ENCODE data around the gene GSTM3.
"Not testable (repeated sequence)": the region's sequence is repeated elsewhere in the genome, so short reads cannot be mapped to it uniquely, and the experiment has no call there.

GSTM3 gene

DNA sequence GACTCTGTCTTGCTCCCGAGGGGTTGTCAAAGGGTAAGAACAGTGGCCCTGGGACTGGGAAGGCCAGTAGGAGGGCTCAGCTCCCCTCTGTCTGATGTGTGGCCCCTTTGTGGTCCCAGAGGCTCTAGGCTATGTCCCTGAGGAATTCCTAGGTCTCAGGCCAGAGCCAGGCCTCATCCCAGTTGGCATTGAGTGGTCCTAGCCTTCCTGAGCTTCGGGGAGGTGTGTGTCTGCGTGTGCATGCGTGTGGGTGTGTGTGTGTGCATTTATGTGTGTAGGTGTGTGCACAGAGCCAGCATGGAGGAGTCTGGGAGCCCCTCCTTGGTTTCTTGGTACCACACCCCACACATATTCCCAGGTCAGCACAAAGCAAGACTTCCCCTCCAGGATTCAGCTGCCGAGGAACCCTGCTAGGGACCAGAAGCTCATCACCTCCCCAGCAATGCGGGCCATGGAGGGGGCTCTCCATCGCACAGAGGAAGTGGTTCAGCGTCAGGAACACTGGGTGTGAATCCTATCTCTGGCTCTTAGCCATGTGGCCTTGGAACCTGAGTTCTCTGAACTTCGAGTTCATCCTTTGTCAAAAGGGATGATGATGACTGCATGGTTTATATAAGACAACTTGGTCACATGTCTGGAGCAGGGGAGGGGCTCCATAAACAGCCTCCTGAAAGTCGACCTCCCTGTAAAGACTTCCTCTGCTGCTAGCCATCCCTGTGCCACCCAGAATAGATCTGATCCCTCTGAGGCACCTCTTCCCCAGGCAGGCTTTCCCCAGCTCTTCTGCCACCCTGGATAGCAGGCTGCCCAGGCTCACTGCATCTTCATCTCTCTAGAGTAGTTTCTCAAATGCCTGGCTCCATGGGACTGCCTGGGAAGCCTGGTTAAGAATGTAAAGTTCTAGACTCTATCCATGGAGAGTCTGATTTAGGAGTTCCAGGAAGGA, 31.1 kb upstream of the GSTM3 start:
- Histone ChIP-seq H3K27ac (no peak overlapping the region), H3K36me3 (ENCODE audit: insufficient read depth, low read length) (no peaks in the 10 kb centered on the region), H3K9me3 (ENCODE audit: low read depth, low read length) (no peaks in the 10 kb centered on the region), H3K4me3 (no peak overlapping the region), H3K9ac (ENCODE audit: insufficient read length) (no peak overlapping the region)
- no peak for TF ChIP-seq FOXP2 (optimal IDR thresholded peaks at IDR 0.05; ENCODE audit: control extremely low read depth, extremely low read length, insufficient read depth)
- TF ChIP-seq POLR2AphosphoS5 (IDR thresholded peaks at IDR 0.05; ENCODE audit: borderline replicate concordance, low read depth, low read length): no peak
- TF ChIP-seq EZH2 (IDR thresholded peaks at IDR 0.05): no peak
- DNase-seq (ENCODE audit: low read depth, low spot score): no peak

DNA sequence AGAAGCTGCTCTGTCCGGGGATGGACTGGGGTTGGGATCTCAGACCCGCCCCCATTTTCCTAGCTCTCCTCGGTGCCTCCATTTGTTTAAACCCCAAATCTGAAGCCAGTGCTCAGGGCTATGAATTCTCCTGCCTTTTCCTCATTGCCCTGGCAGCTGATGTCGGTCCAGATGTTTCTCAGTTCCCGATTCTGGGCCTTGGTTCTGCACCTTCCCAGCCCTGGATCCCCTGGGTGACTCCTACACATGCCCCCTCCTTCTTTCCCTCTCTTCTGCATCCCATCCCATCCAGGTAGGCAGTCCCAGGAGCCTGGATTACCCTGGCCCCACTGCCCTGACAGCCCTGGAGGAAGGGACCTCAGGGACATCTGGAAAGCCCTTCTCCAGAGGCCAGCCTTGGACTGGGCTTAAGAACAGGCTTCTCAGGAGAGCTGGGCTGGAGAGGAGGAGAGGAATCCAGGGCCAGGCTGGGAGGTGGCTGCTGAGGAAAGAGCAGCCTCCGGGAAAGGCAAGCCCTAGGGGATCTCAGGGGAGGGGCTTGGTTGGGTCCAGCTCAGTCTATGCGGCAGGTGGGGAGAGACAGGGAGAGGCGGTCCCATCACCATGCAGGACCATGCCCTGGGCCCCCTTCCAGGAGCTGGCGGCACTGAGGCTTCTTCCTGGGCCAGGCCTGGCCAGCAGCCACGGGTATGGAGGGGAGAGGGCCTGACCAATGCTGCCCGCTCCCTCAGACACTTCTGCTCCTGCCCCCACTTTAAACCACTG, 29.7 kb upstream of the GSTM3 start:
- no peaks in the 10 kb centered on the region for H3K9me3 ChIP-seq (ENCODE audit: low read depth, low read length)
- no peaks in the 10 kb centered on the region for H3K36me3 ChIP-seq (ENCODE audit: insufficient read depth, low read length)
- no peak overlapping the region for H3K4me3 ChIP-seq
- no peak for TF ChIP-seq POLR2AphosphoS5 (IDR thresholded peaks at IDR 0.05; ENCODE audit: borderline replicate concordance, low read depth, low read length)
- no peak for TF ChIP-seq EZH2 (IDR thresholded peaks at IDR 0.05)
- TF ChIP-seq FOXP2 (optimal IDR thresholded peaks at IDR 0.05; ENCODE audit: control extremely low read depth, extremely low read length, insufficient read depth): no peak
- H3K9ac ChIP-seq (ENCODE audit: insufficient read length): no peak overlapping the region
- no peak overlapping the region for H3K27ac ChIP-seq
- no peak for DNase-seq (ENCODE audit: low read depth, low spot score)

DNA sequence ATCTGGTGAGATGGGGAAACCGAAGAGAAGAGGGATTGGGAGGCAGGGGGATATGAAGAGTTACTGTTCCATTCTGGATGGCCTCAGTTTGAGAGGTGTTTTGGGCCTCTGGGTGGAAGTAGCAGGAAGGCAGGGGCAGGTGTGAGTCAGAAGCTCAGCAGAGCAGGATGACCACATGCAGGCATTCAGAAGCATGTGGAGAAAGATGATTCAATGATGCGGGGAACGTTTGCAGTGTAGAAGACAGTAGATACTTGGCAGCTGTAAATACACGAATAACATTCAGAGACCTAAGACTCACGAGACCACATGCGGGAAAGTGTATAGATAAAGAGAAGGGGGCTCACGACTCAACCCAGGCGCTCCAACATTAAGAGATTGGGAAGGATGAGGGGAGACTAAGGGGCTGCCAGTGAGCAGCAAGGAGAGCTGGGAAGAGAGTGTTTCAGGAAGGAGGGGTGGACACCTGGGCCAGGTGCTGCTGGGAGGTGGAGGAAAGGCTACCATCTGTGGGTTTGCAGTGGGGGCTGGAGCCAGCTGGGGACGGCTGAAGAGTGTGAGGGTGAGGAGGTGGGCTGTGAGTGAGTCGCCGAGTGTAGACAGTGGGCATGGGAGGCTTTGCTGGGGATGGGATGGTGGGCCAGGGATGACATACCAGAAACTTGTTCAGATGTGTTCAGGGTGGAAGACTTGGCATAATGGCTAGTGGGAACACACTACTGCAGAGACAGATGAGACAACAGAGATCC, 28.7 kb upstream of the GSTM3 start:
- H3K27ac ChIP-seq: no peak overlapping the region
- no peak overlapping the region for H3K9ac ChIP-seq (ENCODE audit: insufficient read length)
- DNase-seq (ENCODE audit: low read depth, low spot score): no peak
- H3K4me3 ChIP-seq: no peak overlapping the region
- no peaks in the 10 kb centered on the region for H3K36me3 ChIP-seq (ENCODE audit: insufficient read depth, low read length)
- TF ChIP-seq FOXP2 (optimal IDR thresholded peaks at IDR 0.05; ENCODE audit: control extremely low read depth, extremely low read length, insufficient read depth) (no peak), EZH2 (IDR thresholded peaks at IDR 0.05) (no peak), POLR2AphosphoS5 (IDR thresholded peaks at IDR 0.05; ENCODE audit: borderline replicate concordance, low read depth, low read length) (no peak)
- H3K9me3 ChIP-seq (ENCODE audit: low read depth, low read length): no peaks in the 10 kb centered on the region

DNA sequence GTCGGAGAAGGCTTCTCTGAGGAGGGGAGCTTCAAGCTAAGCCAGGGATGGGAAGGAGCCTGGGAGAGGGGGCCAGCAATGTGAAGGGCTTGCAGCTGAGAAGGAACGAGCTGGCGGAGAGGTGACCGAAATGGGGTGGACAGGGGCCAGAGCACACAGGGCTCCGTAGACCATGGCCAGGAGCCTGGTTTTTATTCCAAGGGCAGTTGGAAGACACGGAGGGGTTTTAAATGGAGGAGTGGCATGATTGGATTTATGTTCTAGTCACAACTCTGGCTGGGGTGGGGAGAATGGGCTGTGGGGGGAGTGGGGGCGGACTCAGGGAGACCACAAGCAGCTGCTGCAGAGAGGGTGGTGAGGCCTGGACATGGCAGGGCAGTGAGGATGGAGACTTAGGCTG, 28.0 kb upstream of the GSTM3 start:
- Histone ChIP-seq H3K27ac (no peak overlapping the region), H3K9ac (ENCODE audit: insufficient read length) (no peak overlapping the region), H3K36me3 (ENCODE audit: insufficient read depth, low read length) (no peaks in the 10 kb centered on the region), H3K9me3 (ENCODE audit: low read depth, low read length) (no peaks in the 10 kb centered on the region), H3K4me3 (no peak overlapping the region)
- DNase-seq (ENCODE audit: low read depth, low spot score): no peak
- TF ChIP-seq EZH2 (IDR thresholded peaks at IDR 0.05) (no peak), POLR2AphosphoS5 (IDR thresholded peaks at IDR 0.05; ENCODE audit: borderline replicate concordance, low read depth, low read length) (no peak), FOXP2 (optimal IDR thresholded peaks at IDR 0.05; ENCODE audit: control extremely low read depth, extremely low read length, insufficient read depth) (no peak)

DNA sequence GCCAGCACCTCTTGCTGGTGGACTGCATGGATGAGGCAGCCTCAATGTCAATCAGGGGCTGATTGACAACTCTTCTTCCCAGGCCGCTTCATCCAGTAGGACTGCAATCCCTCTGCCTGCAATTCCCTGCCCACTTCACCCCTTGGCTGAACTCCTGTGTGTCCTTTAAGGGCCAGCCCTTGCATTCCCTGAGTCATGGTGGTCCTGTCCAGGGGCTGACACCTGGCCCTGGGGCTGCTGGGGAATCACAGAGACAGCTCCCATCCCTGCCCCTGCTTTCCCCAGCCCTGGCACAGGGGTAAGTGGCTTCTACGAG, 27.5 kb upstream of the GSTM3 start:
- Histone ChIP-seq H3K9me3 (ENCODE audit: low read depth, low read length) (no peaks in the 10 kb centered on the region), H3K36me3 (ENCODE audit: insufficient read depth, low read length) (no peaks in the 10 kb centered on the region), H3K9ac (ENCODE audit: insufficient read length) (no peak overlapping the region), H3K4me3 (no peak overlapping the region), H3K27ac (no peak overlapping the region)
- no peak for DNase-seq (ENCODE audit: low read depth, low spot score)
- TF ChIP-seq FOXP2 (optimal IDR thresholded peaks at IDR 0.05; ENCODE audit: control extremely low read depth, extremely low read length, insufficient read depth): no peak
- no peak for TF ChIP-seq POLR2AphosphoS5 (IDR thresholded peaks at IDR 0.05; ENCODE audit: borderline replicate concordance, low read depth, low read length)
- no peak for TF ChIP-seq EZH2 (IDR thresholded peaks at IDR 0.05)

DNA sequence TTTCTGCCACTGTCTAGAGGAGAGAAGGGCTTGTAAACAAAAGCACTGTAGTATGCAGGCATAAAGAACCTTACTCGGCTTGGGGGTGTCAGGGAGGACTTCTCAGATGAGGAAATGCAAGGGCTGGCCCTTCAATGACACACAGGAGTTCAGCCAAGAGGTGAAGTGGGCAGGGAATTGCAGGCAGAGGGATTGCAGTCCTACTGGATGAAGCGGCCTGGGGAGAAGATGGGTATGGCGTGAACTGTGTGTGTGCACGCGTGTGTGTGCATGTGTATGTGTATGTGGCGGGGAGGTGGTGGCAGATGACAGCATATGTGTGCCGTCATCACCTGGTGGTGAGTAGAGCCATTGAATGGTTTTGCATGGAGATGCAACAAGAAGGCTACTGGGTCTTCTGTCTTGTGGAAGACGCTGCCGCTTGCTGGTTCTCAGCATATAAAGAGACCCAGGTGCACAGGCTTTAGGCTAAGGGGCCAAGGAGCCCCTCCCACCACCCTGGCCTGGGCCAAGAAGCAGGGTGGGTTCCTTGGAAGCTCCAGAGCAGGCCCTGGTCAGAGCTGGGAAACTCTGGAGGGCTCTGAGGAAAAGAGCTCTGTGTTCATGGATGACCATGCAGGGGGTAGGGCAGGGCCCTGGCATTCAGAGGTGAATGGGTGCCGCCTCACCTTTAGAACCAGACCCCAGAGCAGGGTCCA, 26.9 kb upstream of the GSTM3 start:
- no peaks in the 10 kb centered on the region for H3K36me3 ChIP-seq (ENCODE audit: insufficient read depth, low read length)
- DNase-seq (ENCODE audit: low read depth, low spot score): no peak
- H3K9ac ChIP-seq (ENCODE audit: insufficient read length): no peak overlapping the region
- TF ChIP-seq POLR2AphosphoS5 (IDR thresholded peaks at IDR 0.05; ENCODE audit: borderline replicate concordance, low read depth, low read length) (no peak), EZH2 (IDR thresholded peaks at IDR 0.05) (no peak), FOXP2 (optimal IDR thresholded peaks at IDR 0.05; ENCODE audit: control extremely low read depth, extremely low read length, insufficient read depth) (no peak)
- H3K27ac ChIP-seq: no peak overlapping the region
- no peaks in the 10 kb centered on the region for H3K9me3 ChIP-seq (ENCODE audit: low read depth, low read length)
- no peak overlapping the region for H3K4me3 ChIP-seq

DNA sequence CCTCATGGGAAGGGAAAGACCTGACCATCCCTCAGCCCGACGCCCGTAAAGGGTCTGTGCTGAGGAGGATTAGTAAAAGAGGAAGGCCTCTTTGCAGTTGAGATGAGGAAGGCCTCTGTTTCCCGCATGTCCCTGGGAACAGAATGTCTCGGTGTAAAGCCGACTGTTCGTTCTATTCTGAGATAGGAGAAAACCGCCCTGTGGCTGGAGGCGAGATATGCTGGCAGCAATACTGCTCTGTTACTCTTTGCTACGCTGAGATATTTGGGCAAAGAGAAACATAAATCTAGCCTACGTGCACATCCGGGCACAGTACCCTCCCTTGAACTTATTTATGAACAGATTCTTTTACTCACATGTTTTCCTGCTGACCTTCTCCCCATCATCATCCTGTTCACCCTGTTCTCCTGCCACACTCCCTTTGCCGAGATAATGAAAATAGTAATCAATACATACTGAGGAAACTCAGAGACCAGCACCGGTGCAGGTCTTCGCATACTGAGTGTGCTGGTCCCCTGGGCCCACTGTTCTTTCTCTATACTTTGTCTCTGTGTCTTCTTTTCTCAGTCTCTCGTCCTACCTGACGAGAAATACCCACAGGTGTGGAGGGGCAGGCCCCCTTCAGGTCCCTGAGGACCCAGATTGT, 26.3 kb upstream of the GSTM3 start:
- not testable (repeated sequence) for DNase-seq (ENCODE audit: low read depth, low spot score); H3K4me3 ChIP-seq; H3K9me3 ChIP-seq (ENCODE audit: low read depth, low read length); H3K9ac ChIP-seq (ENCODE audit: insufficient read length); H3K36me3 ChIP-seq (ENCODE audit: insufficient read depth, low read length); H3K27ac ChIP-seq

All from SK-N-MC (cell line).